CMK (cell line): ENCODE data around the gene CDK17.

Source experiments
- DNase-seq: peaks from one replicate; pipeline ENCODE4 v3.0.0-alpha.2; 2010; ENCODE audit warnings: low read depth

CDK17 gene

GRCh38 chr12:96261557-96261956, 138.7 kb downstream of the CDK17 start:
- DNase-seq = no peak

- DNase-seq = no peak
Measured at GRCh38 chr12:96260644-96261043, 139.6 kb downstream of the CDK17 start.

GRCh38 chr12:96260231-96260630, 140.0 kb downstream of the CDK17 start:
- DNase-seq = no peak

- DNase-seq = no peak
Measured at GRCh38 chr12:96258104-96258961, 141.9 kb downstream of the CDK17 start.

- no peak for DNase-seq
Measured at GRCh38 chr12:96257550-96258103, 142.6 kb downstream of the CDK17 start.

DNA sequence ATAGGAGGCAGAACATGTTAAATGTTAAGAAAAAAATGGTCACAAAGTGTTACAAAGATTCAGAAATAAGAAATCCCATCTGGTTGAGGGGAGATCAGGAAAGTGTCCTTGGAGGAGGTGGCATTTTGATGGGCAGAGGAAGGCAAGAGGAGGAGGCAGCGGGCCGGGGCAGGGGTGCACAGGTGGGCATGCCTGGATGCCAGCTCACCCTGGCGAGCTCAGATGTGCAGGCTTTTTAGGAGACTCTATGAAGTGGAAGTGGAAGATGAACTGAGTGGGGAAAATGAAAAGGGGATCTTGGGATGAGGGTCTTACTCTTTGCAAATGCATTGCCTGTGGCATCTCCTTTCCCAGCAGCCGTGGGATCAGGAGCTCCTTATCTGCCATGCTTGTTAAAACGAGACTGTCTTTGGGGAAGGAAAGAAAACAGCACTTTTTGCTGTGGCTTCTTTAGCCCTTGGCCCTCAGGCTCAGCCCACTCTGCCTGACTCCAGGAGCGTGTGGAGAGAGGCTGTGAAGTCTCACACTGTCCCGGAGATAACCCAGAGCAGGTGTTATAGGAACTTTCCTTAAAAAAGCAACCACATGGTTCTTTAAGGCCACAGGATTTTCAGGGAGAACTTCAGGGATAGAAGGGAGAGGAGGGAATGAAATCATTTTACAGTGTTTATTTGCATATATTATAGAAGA, 143.4 kb downstream of the CDK17 start:
- no peak for DNase-seq

GRCh38 chr12:96255077-96255476, 145.2 kb downstream of the CDK17 start:
- DNase-seq = no peak

DNA sequence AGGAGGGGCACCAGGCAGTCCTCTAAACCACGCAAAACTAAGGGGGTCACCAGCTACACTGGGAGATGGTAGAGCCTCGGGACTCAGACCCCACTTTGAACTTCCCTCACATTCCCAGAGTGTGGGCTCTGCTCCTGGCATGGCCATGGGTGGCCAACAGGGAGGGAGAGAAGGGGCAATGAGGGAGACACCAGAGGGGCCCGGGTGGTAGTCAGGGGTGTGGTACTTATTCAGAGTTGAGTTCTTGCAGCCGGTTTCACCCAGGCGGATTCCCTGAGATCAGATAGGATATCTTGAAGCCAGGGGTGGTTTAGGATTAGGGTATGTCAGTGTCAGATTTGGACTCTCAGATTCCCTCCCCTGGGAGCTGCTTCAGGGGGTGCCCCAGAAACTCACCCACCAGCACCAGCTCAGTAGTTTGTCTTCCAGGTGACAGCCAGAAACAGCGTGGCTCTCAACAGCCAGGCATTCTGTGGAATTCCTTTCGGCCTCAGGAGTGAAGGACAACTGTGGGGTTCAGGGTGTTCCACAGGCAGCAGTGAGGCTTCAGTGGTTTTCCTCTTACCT, 150.0 kb downstream of the CDK17 start:
- no peak for DNase-seq

DNA sequence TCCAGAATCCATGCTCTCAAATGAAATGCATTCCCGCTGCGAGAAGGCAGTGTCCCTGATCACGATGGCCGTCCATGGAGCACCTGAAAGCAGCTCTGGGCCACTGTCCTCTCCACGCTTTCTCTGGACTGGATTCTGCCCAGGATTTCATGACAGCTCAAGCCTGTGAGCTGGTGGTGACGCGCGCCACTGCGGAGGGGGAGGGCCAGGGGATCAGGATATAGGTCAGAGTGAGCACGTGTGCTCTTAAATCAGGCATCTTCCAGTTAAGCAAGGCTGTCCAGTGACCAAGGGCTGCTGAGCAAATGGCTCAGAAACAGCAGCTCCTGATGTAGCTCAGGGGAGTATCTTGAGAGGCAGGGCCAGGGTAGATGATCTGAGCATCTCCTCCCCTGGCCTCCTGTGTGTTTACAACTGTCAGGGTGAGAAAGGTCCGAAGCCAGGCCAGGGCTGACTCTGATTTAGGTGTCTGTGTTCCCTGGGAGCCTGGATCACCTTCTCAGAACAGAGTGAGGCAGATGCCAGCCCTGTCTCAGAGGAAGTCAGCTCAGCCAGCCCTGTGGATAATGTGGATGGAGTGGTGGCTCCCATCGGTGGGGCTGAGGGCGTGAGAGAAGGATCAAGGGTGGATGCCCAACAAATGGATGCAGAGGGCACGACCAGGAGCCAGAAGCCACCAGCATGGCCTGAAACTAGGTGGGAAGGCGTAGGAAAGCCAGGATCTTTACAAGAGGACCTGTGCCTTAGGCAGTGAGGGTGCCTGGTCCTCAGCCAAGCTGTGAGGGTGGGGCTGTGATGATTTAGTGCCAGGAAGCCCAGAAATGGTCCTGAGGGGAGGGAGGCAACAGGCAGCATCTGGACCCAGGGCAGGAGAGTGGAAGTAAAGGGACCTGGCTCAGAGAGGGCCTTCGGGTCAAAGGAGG, 150.8 kb downstream of the CDK17 start:
- DNase-seq = no peak

GRCh38 chr12:96248136-96248931, 151.9 kb downstream of the CDK17 start:
- DNase-seq = no peak

DNA sequence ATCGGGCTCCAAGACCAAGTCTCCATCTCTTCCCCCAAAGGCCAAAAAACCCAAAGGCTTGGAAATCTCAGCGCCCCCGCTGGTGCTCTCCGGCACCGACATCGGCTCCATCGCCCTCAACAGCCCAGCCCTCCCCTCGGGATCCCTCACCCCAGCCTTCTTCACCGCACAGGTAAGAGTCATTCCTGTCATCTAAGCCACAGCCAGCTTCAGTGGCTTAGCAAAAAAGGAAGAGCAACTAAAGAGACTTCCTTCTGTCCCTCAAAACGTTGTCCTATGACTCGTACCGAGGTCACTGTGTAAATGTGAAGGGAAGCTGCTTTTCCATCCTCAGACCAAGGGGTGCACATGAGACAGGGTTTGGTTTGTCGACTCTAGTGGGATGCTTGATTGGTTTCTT, 152.7 kb downstream of the CDK17 start:
- no peak for DNase-seq

DNA sequence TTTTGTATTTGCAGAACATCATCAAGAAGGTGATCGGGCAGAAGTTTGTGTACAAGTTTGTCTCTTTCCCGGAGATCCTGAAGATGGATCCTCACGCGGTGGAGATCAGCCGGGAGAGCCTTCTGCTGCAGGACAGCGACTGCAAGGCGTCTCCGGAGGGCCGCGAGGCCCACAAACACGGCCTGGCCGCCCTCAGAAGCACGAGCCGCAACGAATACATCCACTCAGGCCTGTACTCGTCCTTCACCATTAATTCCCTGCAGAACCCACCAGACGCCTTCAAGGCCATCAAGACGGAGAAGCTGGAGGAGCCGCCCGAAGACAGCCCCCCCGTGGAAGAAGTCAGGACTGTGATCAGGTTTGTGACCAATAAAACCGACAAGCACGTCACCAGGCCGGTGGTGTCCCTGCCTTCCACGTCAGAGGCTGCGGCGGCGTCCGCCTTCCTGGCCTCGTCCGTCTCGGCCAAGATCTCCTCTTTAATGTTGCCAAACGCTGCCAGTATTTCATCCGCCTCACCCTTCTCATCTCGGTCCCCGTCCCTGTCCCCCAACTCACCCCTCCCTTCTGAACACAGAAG, 153.2 kb downstream of the CDK17 start:
- DNase-seq = no peak

- DNase-seq = no peak
Measured at GRCh38 chr12:96244826-96245225, 155.4 kb downstream of the CDK17 start.

DNA sequence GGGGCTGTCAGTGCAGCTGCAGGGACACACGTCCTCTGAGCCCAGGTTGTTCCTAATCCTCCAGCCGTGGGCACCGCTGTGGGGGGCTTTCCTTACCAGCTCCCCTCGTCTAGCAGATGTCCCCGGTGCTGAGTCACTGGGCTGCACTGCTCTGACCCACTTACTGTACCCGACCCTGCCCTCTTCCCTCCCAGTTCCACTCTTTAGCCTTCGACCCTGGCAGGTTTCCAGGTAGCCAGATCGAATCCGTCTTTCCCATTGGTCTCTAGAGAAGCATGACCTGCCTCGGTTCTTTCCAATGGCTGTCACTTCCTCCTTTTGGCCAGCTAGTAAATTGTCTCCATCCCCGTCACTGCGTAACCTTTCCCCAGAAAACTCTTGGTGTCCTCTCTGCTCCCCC, 157.6 kb downstream of the CDK17 start:
- DNase-seq = no peak

DNA sequence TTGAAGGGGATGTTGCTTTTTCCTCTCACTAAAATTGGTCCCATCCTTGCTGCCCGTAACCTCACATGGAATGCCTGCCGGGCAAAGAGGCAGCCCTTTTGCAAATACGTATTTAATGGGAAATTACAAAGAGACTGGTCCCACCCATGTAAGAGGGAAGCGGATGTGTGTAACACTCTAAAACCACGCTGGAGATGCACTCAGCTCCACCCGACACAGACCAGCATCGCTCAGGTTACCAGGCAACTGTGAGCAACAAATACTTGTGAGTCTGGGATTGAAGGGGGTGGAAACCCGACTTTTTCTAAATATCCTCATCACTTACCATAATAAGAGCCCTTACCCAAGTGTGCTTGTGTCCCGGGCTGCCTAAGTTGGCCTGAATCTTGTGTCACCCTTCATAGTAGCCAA, 158.4 kb downstream of the CDK17 start:
- no peak for DNase-seq

- no peak for DNase-seq
Measured at GRCh38 chr12:96241431-96241830, 158.8 kb downstream of the CDK17 start.

GRCh38 chr12:96240656-96241055, 159.6 kb downstream of the CDK17 start:
- DNase-seq = no peak

DNA sequence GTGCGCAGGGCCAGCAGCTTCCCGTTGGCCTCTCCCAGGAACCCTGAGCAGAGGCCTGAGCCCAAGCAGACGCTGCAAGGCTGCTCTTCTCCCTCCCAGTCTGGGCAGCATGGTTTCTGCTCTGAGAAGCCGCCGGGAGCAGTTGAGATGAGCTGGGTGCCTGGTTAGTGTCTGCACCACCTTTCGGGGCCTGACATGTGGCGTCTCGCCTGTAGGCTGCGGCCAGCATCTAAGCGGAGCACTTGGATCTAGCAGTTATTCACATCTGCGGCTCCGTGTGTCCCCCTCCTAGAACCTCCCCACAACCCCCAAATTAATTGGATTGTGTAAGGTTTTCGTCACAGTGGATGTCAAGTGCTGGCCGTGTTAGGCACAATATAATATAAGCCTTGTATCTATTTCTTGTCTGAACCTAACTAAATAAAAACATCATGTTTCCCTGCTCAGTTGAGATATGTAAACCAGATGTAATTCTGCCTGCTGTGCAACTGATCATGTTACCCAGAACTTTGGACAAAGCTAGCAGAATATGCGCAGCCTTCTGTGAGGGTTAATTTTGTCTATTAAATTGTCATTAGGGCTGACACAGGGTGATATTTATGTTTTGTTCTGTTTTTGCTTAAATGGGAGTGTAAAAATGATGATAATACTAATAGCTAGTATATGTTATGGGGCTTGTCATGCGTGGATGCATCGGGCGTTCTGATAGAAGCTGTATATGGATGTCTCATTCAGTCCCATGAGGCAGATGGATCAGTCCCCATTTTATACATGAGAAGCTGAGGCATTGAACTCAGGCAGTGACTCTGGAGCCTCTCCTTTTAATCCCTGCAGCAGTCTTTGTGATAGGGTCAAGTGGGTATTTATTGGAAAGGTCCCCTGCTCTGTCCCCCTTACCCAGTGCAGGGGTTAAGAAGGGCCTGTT, 160.3 kb downstream of the CDK17 start:
- DNase-seq = no peak

- DNase-seq = no peak
Measured at GRCh38 chr12:96238336-96239047, 161.7 kb downstream of the CDK17 start.
